Panc1 (cell line): ENCODE data around the gene GALNT13. TPM values are rescaled to one million over a fixed set of nuclear protein-coding genes. Genes with fewer than 3 reads are reported as not detected.

Experiments
- ATAC-seq: fragments of 200-7000 bp; cut with Tn5 transposase; 2 replicates; pipeline ENCODE4 v1.9.1; 2020; ENCODE audit warnings: mild to moderate bottlenecking, moderate library complexity
- BruUV-seq: library from RNA; stranded (reverse); fragments of 400-500 nt; replicated peaks from 2 replicates; lab custom pipeline; 2021; lab: Mats Ljungman, UMichigan
- CTCF ChIA-PET: fragments of 300-600 bp; sonication (Branson Sonifier 250); formaldehyde crosslinking; loops from one replicate; lab custom pipeline; 2022; ENCODE audit warnings: antibody characterized with exemption; lab: Charles Lee
- POLR2A ChIA-PET: fragments of 300-600 bp; sonication (Branson Sonifier 250); formaldehyde crosslinking; loops from one replicate; lab custom pipeline; 2022; ENCODE audit warnings: antibody characterized with exemption; lab: Charles Lee
- DNase-seq: peaks from one replicate; pipeline ENCODE4 v3.0.0-alpha.2; 2010; ENCODE audit warnings: low read depth, low spot score
- H3K27ac ChIP-seq: 2 replicates; pipeline ENCODE4 v1.5.1; 2011; ENCODE audit warnings: mild to moderate bottlenecking, low read length, inconsistent platforms
- H3K27me3 ChIP-seq: fragments of 200-500 bp; sonication (Bioruptor generic); 2 replicates; pipeline ENCODE4 v1.6.0; 2014; ENCODE audit warnings: low read length, inconsistent platforms; ENCODE audit not compliant: control insufficient read depth, insufficient read depth
- H3K36me3 ChIP-seq: fragments of 200-500 bp; sonication (Bioruptor generic); 2 replicates; pipeline ENCODE4 v1.5.1; 2014; ENCODE audit warnings: inconsistent platforms, mild to moderate bottlenecking, low read length, moderate library complexity; ENCODE audit not compliant: control insufficient read depth, insufficient read depth
- H3K4me1 ChIP-seq: 2 replicates; pipeline ENCODE4 v1.5.1; 2011; ENCODE audit warnings: inconsistent platforms, mild to moderate bottlenecking, low read length, moderate library complexity; ENCODE audit not compliant: control insufficient read depth, insufficient read depth
- H3K4me3 ChIP-seq, 2 experiments: 2 replicates each; pipeline ENCODE4 v1.5.1; 2011 to 2012; ENCODE audit warnings: low read depth in 2 of 2, low read length in 2 of 2, mild to moderate bottlenecking in 2 of 2, inconsistent platforms in 1 of 2, moderate library complexity in 1 of 2
- H3K9me3 ChIP-seq: fragments of 200-500 bp; sonication (Bioruptor generic); 2 replicates; pipeline ENCODE4 v1.5.1; 2014; ENCODE audit warnings: low read depth, mild to moderate bottlenecking, inconsistent platforms, low read length, moderate library complexity; ENCODE audit not compliant: control insufficient read depth, insufficient read depth
- CTCF ChIP-seq: fragments of 450-650 bp; IDR thresholded peaks from 2 replicates; pipeline ENCODE4 v1.5.1; 2017; ENCODE audit warnings: mild to moderate bottlenecking
- POLR2AphosphoS5 ChIP-seq: IDR thresholded peaks from 2 replicates; pipeline ENCODE4 v1.6.1; 2012; ENCODE audit warnings: mild to moderate bottlenecking, low read depth, low read length, moderate library complexity
- REST ChIP-seq, 2 experiments: IDR thresholded peaks; 2 replicates each; pipeline ENCODE4 v1.6.1; 2011 to 2012; ENCODE audit warnings: low read depth in 2 of 2, control low read depth in 1 of 2, low read length in 1 of 2, mild to moderate bottlenecking in 1 of 2, moderate library complexity in 1 of 2; ENCODE audit not compliant: insufficient read depth in 1 of 2
- SIN3A ChIP-seq: IDR thresholded peaks from 2 replicates; pipeline ENCODE4 v1.6.1; 2012; ENCODE audit warnings: low read depth, mild to moderate bottlenecking, low read length, moderate library complexity, borderline replicate concordance; ENCODE audit not compliant: insufficient read depth
- TCF7L2 ChIP-seq: IDR thresholded peaks from 2 replicates; pipeline ENCODE4 v1.6.1; 2011; ENCODE audit warnings: mild to moderate bottlenecking, low read depth, low read length, inconsistent platforms
- in situ Hi-C: cut with HindIII; loops from 2 replicates; pipeline ENCODE4 v1.10.0; 2016; ENCODE audit warnings: low sequenced_read_pairs, low pct_unique_long_range_greater_than_20kb
- intact Hi-C: fragments of 100-400 bp; cut with micrococcal nuclease; formaldehyde crosslinking; loops from one replicate; pipeline ENCODE4 v1.10.0; 2022; ENCODE audit not compliant: unreplicated experiment
- total RNA-seq: library from RNA; stranded (reverse); gene quantifications from one replicate; pipeline ENCODE4 v1.2.1, GENCODE V29; 2021; ENCODE audit not compliant: unreplicated experiment

Gene GALNT13
- total RNA-seq, 1 experiment from 2014 or later = not detected

GRCh38 chr2:153873052-153874048, 1.6 kb downstream of the GALNT13 start:
- no peaks in the 10 kb centered on the region for H3K9me3 ChIP-seq
- H3K27ac ChIP-seq = no peak overlapping the region
- no peaks in the 10 kb centered on the region for H3K36me3 ChIP-seq
- in situ Hi-C loops (no loop called here), intact Hi-C loops (no loop called here)
- no TSS peak for BruUV-seq
- H3K4me3 ChIP-seq = peak overlapping the region in 1 of 2 experiments; percentile 24; a peak in 1 of 4 replicates
- ChIA-PET POLR2A (interaction anchor here (0.7 kb wide), 1 partner anchor 26 kb away, joined by 12 read pairs; no protein-coding TSS in a partner anchor), CTCF (no interaction called here)
- ATAC-seq = no peak
- no peak for DNase-seq
- no peaks in the 10 kb centered on the region for H3K27me3 ChIP-seq
- TF ChIP-seq SIN3A (no peak), TCF7L2 (no peak), REST (IDR thresholded peaks at IDR 0.05; ENCODE audit: insufficient read depth in 1 of 2, low read depth in 2 of 2, low read length in 1 of 2) (0 out of 4 replicates have a peak, but pooled peaks of 1 of the 2 experiments have one; percentile 44), CTCF (peak; percentile 20; the same call in 1 of the 2 replicates), POLR2AphosphoS5 (no peak)
- H3K4me1 ChIP-seq = no peaks in the 10 kb centered on the region

GRCh38 chr2:153875801-153876466, 4.2 kb downstream of the GALNT13 start:
- H3K27ac ChIP-seq = no peak overlapping the region
- CTCF ChIA-PET = no interaction called here
- H3K27me3 ChIP-seq = no peaks in the 10 kb centered on the region
- BruUV-seq = no TSS peak
- no peak for TF ChIP-seq POLR2AphosphoS5
- no peak for TF ChIP-seq REST (IDR thresholded peaks at IDR 0.05; ENCODE audit: insufficient read depth in 1 of 2, low read depth in 2 of 2, low read length in 1 of 2)
- no peak for TF ChIP-seq CTCF
- TF ChIP-seq SIN3A = no peak
- no peak for TF ChIP-seq TCF7L2
- POLR2A ChIA-PET = no interaction called here
- no peak for DNase-seq
- ATAC-seq = no peak
- H3K36me3 ChIP-seq = no peaks in the 10 kb centered on the region
- in situ Hi-C loops (no loop called here), intact Hi-C loops (no loop called here)
- H3K4me1 ChIP-seq = no peaks in the 10 kb centered on the region
- H3K4me3 ChIP-seq = no peak overlapping the region
- H3K9me3 ChIP-seq = no peaks in the 10 kb centered on the region
